HepG2 (cell line): ENCODE measurements around the gene ZBTB44. TPM values are rescaled to one million over a fixed set of nuclear protein-coding genes. Genes with fewer than 3 reads are reported as not detected.

ENCODE experiments used
- ARNT2 ChIP-seq: sonication (generic); formaldehyde crosslinking; IDR thresholded peaks from 2 replicates; pipeline ENCODE4 v1.8.0; 2022; ENCODE audit warnings: mild to moderate bottlenecking, low read depth, missing genetic modification reagents, moderate library complexity
- CENPT ChIP-seq: sonication (generic); formaldehyde crosslinking; IDR thresholded peaks from 2 replicates; pipeline ENCODE4 v1.8.0; 2022; ENCODE audit warnings: low read depth, mild to moderate bottlenecking, moderate library complexity, missing genetic modification reagents
- HDAC1 ChIP-seq: sonication (generic); formaldehyde crosslinking; IDR thresholded peaks from 2 replicates; pipeline ENCODE4 v1.5.1; 2020; ENCODE audit warnings: mild to moderate bottlenecking, missing genetic modification reagents
- HMGXB4 ChIP-seq, 2 experiments: sonication (generic) in 1 of 2; formaldehyde crosslinking in 1 of 2; IDR thresholded peaks; 2 replicates each; pipeline versions ENCODE4 v1.4.0 to v1.6.1; 2018 to 2020; ENCODE audit warnings: missing genetic modification reagents in 2 of 2, borderline replicate concordance in 1 of 2, low read depth in 1 of 2, mild to moderate bottlenecking in 1 of 2, missing biosample characterization in 1 of 2
- KAT7 ChIP-seq: IDR thresholded peaks from 2 replicates; pipeline ENCODE4 v1.6.1; 2018; ENCODE audit warnings: borderline replicate concordance, missing compliant biosample characterization
- MED8 ChIP-seq: sonication (generic); formaldehyde crosslinking; IDR thresholded peaks from 2 replicates; pipeline ENCODE4 v1.8.1; 2023; ENCODE audit warnings: mild to moderate bottlenecking, missing genetic modification reagents; ENCODE audit not compliant: insufficient replicate concordance
- NFKBIZ ChIP-seq: IDR thresholded peaks from 2 replicates; pipeline ENCODE4 v1.6.1; 2018; ENCODE audit warnings: missing genetic modification reagents, missing compliant biosample characterization
- POLR2A ChIP-seq, 2 experiments: IDR thresholded peaks; 2 replicates each; pipeline ENCODE4 v1.6.1; 2011; ENCODE audit warnings: low read depth in 2 of 2, low read length in 2 of 2, mild to moderate bottlenecking in 1 of 2, moderate library complexity in 1 of 2; ENCODE audit not compliant: insufficient read depth in 1 of 2
- SRSF1 ChIP-seq: fragments of 200-400 bp; formaldehyde crosslinking; optimal IDR thresholded peaks from 2 replicates; pipeline ENCODE3; 2017; ENCODE audit warnings: mild to moderate bottlenecking, low read depth, low read length, moderate library complexity
- SRY ChIP-seq: sonication (generic); formaldehyde crosslinking; IDR thresholded peaks from 2 replicates; pipeline ENCODE4 v1.8.0; 2022; ENCODE audit warnings: mild to moderate bottlenecking, missing genetic modification reagents
- TARDBP ChIP-seq: sonication (generic); formaldehyde crosslinking; IDR thresholded peaks from 2 replicates; pipeline ENCODE4 v1.8.0; 2022; ENCODE audit warnings: mild to moderate bottlenecking, missing genetic modification reagents
- YY1 ChIP-seq: IDR thresholded peaks from 2 replicates; pipeline ENCODE4 v1.6.1; 2011; ENCODE audit warnings: low read length, low read depth, moderate library complexity, mild to moderate bottlenecking; ENCODE audit not compliant: insufficient read depth, insufficient replicate concordance
- ZMYM3 ChIP-seq: sonication (generic); formaldehyde crosslinking; IDR thresholded peaks from 2 replicates; pipeline ENCODE4 v1.5.1; 2020; ENCODE audit warnings: mild to moderate bottlenecking, missing genetic modification reagents
- ZNF280D ChIP-seq: sonication (generic); formaldehyde crosslinking; IDR thresholded peaks from 2 replicates; pipeline ENCODE4 v1.5.1; 2020; ENCODE audit warnings: mild to moderate bottlenecking, missing genetic modification reagents
- ZNF317 ChIP-seq: sonication (generic); formaldehyde crosslinking; IDR thresholded peaks from 2 replicates; pipeline ENCODE4 v1.5.0; 2020; ENCODE audit warnings: mild to moderate bottlenecking, missing genetic modification reagents
- ZNF337 ChIP-seq: sonication (generic); formaldehyde crosslinking; IDR thresholded peaks from 2 replicates; pipeline ENCODE4 v1.5.1; 2020; ENCODE audit warnings: missing genetic modification reagents, low read depth, mild to moderate bottlenecking, borderline replicate concordance
- ZNF496 ChIP-seq: sonication (generic); formaldehyde crosslinking; IDR thresholded peaks from 2 replicates; pipeline ENCODE4 v1.8.1; 2023; ENCODE audit warnings: mild to moderate bottlenecking, moderate library complexity, missing genetic modification reagents; ENCODE audit not compliant: insufficient replicate concordance
- ZNF724P ChIP-seq: sonication (generic); formaldehyde crosslinking; IDR thresholded peaks from 2 replicates; pipeline ENCODE4 v1.8.0; 2022; ENCODE audit warnings: missing genetic modification reagents, borderline replicate concordance
- polyA plus RNA-seq, 8 experiments: library from polyadenylated mRNA; depleted of rRNA in 3 of 8; stranded (reverse) in 7 of 8; unstranded in 1 of 8; fragments of >200 nt; fragmentation: Illumina TruSeq in 4 of 8; extraction: Trizol in 4 of 8; gene quantifications; 2 replicates each; pipeline versions ENCODE4 v1.2.1 to v1.2.3, GENCODE V29; 2011 to 2016; ENCODE audit warnings: low read depth in 4 of 8, missing spikeins in 1 of 8, mixed read lengths in 1 of 8; ENCODE audit not compliant: insufficient read depth in 1 of 8
- total RNA-seq, 5 experiments: library from RNA; depleted of rRNA; stranded (reverse); fragments of >200 nt; fragmentation: Illumina TruSeq; extraction: Trizol; gene quantifications; 2 replicates each; pipeline ENCODE4 v1.2.3, GENCODE V29; 2016; ENCODE audit warnings: low read depth in 1 of 5
- TF ChIP-seq, protein P1 (sequence below): sonication (generic); formaldehyde crosslinking; IDR thresholded peaks from 2 replicates; pipeline ENCODE4 v1.4.0; 2020; ENCODE audit warnings: mild to moderate bottlenecking, low read depth, missing genetic modification reagents
- TF ChIP-seq, protein P2 (sequence below): sonication (generic); formaldehyde crosslinking; IDR thresholded peaks from 2 replicates; pipeline ENCODE4 v1.5.0; 2020; ENCODE audit warnings: mild to moderate bottlenecking, missing genetic modification reagents

Gene ZBTB44
- total and polyA plus RNA-seq, 2 of the 13 experiments (the other 11 are each of a cell fraction or from before 2014, with no cell fraction given) = 22.8 to 23.6 TPM

DNA sequence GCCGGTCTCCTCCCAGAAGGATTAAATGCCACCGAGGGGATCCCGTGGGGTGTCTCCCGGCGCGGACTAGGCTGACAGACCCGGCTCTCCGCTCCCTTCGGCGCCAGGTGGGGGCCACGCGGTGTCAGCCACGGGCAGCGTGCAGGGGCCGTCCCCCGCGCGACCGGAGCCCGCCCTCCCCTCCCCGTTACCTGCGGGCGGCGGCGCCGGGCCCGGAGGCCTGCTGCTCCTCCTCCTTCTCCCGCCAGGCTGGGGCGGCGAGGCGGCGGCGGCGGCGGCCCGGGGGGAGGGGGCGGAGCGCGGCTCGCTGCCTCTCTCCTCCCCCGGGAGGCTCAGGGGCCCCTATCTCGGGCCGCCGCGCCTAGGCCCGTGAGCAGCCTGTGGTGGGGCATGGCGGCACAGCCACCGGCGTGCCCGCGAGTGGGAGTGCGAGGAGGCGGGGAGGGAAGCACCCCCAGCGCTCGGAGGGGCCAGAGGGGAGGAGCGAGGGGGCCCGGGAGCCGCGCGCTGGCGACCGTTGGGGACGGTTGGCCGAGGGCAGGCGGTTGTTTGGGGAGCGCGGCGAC lies 450 bp downstream of the ZBTB44 start (continued):
- TF ChIP-seq, protein P1, sequence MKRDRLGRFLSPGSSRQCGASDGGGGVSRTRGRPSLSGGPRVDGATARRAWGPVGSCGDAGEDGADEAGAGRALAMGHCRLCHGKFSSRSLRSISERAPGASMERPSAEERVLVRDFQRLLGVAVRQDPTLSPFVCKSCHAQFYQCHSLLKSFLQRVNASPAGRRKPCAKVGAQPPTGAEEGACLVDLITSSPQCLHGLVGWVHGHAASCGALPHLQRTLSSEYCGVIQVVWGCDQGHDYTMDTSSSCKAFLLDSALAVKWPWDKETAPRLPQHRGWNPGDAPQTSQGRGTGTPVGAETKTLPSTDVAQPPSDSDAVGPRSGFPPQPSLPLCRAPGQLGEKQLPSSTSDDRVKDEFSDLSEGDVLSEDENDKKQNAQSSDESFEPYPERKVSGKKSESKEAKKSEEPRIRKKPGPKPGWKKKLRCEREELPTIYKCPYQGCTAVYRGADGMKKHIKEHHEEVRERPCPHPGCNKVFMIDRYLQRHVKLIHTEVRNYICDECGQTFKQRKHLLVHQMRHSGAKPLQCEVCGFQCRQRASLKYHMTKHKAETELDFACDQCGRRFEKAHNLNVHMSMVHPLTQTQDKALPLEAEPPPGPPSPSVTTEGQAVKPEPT (CRISPR knock-in tag) = no peak
- TF ChIP-seq KAT7 (CRISPR knock-in tag) (peak; percentile 15; the same call in 1 of the 2 replicates), SRY (CRISPR knock-in tag) (no peak; the same call in 1 of the 2 replicates), CENPT (CRISPR knock-in tag) (no peak), TARDBP (no peak), ZMYM3 (no peak), SRSF1 (no peak), ZNF317 (CRISPR knock-in tag) (no peak), HMGXB4 (CRISPR knock-in tag; IDR thresholded peaks at IDR 0.05; ENCODE audit: borderline replicate concordance in 1 of 2, low read depth in 1 of 2) (peak; percentile 52 to 60; a peak in 2 of 4 replicates), HDAC1 (CRISPR knock-in tag) (no peak), ZNF337 (CRISPR knock-in tag) (no peak), ZNF280D (CRISPR knock-in tag) (no peak), ARNT2 (no peak), ZNF496 (no peak), POLR2A (IDR thresholded peaks at IDR 0.05; ENCODE audit: insufficient read depth in 1 of 2, low read depth in 2 of 2, low read length in 2 of 2) (no peak), MED8 (CRISPR knock-in tag) (no peak), ZNF724P (no peak), NFKBIZ (CRISPR knock-in tag) (no peak), YY1 (peak; percentile 15)
- TF ChIP-seq, protein P2, sequence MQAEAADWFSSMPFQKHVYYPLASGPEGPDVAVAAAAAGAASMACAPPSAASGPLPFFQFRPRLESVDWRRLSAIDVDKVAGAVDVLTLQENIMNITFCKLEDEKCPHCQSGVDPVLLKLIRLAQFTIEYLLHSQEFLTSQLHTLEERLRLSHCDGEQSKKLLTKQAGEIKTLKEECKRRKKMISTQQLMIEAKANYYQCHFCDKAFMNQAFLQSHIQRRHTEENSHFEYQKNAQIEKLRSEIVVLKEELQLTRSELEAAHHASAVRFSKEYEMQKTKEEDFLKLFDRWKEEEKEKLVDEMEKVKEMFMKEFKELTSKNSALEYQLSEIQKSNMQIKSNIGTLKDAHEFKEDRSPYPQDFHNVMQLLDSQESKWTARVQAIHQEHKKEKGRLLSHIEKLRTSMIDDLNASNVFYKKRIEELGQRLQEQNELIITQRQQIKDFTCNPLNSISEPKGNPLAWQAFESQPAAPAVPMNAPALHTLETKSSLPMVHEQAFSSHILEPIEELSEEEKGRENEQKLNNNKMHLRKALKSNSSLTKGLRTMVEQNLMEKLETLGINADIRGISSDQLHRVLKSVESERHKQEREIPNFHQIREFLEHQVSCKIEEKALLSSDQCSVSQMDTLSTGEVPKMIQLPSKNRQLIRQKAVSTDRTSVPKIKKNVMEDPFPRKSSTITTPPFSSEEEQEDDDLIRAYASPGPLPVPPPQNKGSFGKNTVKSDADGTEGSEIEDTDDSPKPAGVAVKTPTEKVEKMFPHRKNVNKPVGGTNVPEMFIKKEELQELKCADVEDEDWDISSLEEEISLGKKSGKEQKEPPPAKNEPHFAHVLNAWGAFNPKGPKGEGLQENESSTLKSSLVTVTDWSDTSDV (CRISPR knock-in tag) = 0 out of 2 replicates have a peak, but pooled peaks have one; percentile 62
